Measurements from ENCODE around the gene ZBTB17.
"Not testable (repeated sequence)": the region's sequence is repeated elsewhere in the genome, so short reads cannot be mapped to it uniquely, and the experiment has no call there.

ZBTB17 gene

DNA sequence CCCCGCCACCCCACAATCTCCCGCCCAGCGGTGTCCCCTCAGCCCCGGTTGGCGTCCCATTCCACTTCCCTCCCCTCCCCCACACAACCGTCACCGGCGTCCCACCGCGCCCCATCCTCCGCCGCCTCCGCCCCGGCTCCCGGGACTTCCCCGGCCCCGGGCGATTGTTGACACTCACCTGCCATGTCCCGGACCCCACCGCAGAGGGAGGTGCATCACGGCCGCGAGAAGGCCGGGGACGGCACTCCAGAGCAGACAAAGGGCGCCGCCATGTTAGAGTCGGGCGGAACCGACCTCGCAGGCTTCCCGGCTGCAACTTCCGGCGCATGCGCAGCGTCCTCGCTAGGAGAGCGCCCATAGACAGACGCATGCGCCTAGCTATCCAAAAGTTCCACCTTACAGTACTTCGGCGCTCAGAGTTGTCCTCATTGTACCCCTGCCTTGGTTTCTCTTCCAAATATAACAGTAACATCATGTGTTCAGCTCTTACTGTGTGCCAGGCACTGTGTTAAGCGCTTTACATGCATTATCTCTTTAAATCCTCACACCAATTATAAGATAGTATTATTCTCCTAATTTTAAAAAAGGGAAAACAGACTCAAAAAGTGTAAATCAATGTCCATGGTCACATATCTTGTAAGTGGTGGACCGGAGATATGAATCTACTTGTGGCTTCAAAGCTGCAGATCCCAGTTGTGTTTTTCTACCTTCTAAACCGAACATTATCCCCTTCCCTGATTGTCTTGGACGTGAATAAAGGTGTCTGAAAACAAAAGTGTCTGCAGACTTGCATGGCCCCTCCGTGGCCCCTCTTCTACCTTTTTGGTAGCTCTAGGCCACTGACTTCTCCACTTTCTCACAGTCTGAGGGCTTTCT is at the start of gene ZBTB17:
Gene ZBTB17 (minus strand): TSS at position 297 of the 876 bp plus-strand sequence. CDS start 27,606 bp downstream, outside the sequence.
- DNase-seq, result peak; percentile 89 to 91

DNA sequence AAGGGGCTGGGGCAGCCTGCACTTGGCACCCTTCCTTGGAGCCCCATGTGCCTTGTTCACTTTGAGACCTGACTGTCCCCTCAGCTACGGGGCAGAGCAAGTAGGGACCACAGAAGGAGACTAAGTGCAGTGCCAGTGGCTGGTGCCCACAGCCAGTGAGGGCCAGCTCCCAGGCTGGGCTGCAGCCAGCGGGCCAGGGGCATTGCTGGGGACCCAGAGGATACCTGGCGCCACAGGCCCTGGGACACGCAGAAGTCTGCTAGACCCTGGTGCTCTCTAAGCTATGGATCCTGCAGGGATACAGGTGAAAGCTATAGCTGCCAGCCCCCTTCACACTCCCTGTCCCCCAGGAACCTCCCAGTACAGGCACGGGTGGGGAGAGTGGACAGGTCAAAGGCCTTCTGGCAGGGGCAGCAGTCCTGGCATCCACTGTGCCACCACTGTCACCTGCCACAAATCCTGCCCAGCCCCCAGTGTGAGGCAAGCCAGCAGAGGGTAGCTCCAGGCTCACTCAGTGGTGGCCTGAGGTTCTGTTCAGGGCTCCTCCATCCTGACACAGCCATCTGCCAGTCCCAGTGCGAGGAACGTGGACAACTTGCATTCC is 47.3 kb upstream of the ZBTB17 start:
- DNase-seq, result no peak

DNA sequence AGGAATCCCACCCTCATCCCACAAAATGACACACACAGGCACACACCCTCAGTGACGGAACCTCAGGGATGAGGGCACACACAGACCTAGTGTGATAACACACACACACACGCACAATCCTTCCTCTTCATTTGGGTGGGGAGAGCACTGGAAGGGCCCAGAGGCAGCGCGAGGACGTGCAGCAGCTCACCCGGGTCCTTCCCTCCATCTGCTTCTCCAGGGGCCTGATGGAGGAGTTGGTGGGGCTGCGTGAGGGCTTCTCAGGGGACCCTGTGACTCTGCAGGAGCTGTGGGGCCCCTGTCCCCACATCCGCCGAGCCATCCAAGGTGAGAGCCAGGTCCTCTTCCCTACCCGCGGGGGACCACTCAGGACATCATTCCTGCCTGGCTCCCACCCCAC is 46.5 kb upstream of the ZBTB17 start:
- no peak for DNase-seq

DNA sequence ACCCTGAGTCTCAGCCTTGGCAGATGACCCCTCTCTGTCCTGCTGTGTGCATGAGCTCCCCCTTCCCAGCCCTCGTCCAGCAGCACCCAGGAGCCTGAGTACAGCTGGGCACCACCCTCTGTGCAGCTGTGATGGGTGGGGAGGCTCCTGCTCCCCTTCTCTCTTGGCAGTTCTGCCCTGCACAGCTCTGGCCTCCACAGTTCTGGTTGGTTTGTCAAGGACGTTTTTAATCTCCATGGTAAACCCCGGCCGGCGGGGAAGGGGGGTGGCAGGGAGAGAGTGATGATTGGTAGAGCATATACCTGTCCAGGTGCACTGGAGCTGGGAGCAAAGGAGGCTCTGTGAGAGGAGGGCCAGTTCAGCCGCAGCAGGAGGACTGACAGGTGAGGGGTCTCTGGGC is 45.8 kb upstream of the ZBTB17 start, which contains the start of gene CLCNKA:
Gene CLCNKA (plus strand): TSS at position 356 of the 400 bp plus-strand sequence. CDS start 584 bp downstream, outside the sequence.
- DNase-seq, result no peak

DNA sequence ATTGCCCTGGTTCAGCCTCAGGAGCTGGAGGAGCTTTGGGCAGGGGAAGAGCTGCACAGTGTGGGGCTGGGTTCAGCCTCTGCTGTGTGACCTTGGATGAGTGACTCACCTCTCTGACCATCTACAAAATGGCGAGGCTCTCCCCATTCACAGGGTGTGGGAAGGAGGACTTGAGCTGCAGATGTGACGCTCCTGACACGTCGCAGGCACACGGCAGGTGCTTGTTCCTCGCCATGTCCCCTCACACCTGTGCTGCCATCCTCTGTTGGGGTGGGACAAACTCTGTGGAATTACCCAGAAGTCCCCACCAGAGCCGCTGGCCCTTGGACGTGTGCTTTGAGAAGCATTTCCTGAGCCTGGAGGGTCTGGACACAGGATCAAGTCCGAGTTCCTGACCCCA is 45.0 kb upstream of the ZBTB17 start:
- DNase-seq, result not testable (repeated sequence)

DNA sequence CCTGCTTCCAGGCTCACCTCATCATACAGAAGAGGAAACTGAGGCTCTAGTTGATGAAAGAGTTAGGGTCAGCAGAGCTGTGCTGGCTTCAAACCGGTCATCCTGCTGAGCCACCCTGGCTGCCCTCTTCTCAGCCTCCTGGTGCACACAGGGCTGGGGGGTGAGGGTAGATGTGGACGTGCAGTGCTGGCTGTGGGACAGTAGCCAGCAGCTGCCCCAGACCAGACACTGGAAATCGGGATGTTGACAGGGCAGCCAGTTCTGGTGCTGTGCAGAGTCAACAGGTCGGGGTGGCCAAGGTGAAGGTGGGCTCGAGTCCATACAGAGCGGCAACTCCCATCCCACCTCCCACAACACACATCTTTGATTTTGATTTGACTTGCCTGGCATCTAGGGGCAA is 44.4 kb upstream of the ZBTB17 start:
- no peak for DNase-seq

DNA sequence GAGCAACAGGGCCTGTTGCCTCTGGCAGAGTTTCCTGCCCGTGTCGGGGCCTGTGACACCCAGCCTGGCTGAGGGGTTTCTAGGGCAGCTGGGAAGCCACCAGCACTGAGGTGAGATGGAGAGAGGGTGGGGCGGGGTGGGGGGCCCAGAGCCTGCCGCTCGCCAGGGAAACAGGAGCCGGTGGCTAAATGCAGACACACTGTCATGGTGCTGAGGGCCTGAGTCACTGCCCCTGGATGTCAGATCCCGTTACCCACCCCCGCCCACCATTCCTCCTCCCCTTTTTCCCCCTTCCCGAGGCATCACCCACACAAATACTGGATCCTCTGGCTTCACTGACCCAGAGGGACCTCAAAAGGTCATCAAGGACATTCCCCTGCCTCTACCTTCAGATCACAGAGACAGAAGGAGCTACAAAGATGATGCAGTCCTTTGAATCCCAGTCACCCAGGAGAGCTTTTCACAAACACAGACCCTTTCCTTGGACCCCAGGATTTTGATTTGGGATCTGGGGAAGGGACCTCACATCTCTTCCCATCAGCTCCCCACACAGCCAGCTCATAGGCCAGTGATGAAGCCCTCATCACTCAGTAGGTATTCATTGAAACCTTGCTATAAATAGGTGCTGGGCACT is 43.9 kb upstream of the ZBTB17 start:
- no peak for DNase-seq

DNA sequence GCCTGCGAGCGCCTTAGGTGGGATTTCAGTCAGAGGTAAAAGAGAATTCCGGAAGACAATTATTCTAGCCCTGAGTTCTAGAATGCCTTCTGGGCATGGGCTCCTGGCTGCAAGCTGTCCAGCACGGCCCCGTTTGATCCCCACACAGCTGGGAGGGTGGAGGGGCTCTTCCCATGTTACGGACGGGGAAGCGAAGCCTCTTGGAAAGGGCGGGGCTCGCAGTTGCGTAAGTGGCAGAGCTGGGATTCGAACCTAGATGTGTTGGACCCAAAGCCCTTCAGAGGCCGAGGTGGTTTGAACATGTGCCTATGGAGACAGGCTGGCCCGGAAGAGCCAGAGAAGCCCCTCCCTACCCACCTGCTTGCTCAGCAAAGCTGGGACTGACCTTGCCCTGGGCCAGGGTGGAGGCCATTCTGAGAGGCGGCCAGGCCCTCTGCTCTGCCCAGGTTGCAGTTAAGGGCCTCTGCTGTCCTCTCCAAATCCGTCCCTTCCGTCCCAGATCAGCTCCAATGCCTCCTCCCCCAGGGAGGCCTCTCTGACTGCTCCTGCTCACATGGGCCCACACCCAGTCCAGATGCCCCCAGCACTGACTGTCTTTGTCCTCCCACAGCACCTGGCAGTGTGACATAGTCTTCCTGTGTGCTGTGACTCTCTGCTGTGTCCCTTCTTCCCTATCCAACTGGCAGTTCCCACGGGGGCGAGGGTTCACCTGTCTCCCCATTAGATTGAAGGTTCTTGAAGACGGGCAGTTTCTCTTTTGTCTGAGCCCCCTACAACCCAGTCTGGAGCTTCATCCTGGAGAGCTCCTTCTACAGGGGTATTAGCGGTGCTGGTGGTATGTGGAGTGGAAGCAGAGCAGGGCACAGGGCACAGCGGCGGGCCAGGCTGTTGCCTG is 43.1 kb upstream of the ZBTB17 start:
- DNase-seq, result no peak

DNA sequence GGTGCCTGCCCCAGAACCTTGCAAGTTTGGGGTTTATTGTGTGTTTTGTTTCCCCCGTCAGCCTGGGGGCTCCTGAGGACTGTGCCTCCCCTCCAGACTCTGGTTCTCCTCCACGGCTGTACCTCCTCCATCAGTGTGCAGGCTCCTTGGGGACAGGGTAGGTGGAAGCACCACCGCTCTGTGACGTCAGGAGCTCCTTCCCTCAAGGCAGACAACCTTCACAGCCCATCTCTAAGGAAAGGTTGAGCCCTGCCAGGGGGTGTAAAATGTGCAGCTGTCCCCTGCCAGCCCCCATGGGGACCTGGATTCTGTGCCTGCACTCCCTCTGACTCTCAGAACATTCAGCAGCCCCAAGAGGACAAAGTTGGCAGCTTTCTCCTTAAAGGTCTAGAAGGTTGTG is 42.4 kb upstream of the ZBTB17 start:
- DNase-seq, result no peak

DNA sequence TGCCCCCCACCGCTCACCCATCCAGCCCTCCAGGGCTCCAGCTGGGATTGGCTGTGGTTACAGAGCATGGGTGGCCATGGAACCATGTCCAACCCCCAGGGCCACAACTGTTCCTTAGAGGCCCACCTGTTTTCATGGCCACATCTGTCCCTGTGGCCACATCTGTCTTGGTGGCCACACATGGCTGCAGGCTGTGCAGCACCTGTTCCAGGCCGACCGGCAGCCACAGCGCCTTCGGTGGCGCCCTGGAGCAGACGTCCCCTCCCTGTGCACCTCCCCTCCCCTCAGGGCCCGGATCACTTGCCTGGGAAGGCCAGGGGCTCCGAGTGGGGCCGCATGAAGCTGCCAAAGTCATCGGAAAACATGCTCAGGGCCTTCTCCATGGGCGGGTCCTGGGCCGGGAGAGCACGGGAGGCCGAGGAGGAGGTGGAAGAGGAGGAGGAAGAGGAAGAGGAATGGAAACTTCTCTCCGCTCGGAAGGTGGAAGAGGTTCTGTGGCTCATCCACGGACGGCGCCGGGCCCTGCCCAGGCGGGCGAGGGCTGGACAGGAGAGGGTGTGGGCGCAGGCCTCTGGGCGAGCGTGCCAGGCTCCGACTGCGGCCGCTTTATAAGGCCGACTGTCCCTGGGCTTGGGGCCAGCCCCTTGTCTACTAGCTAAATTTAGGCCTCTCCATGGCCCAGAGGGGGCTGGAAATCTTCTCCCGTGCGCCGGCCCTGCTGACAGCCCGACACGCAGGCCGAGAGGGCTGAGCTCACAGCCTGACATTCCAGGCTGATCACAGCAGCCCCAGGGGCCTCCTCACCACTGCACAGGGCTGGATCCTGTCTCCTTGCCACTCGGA is 41.8 kb upstream of the ZBTB17 start, which contains the start of gene HSPB7:
Gene HSPB7 (minus strand): TSS at position 583 of the 843 bp plus-strand sequence. CDS start 80 bp downstream, at position 503.
- DNase-seq, result no peak

DNA sequence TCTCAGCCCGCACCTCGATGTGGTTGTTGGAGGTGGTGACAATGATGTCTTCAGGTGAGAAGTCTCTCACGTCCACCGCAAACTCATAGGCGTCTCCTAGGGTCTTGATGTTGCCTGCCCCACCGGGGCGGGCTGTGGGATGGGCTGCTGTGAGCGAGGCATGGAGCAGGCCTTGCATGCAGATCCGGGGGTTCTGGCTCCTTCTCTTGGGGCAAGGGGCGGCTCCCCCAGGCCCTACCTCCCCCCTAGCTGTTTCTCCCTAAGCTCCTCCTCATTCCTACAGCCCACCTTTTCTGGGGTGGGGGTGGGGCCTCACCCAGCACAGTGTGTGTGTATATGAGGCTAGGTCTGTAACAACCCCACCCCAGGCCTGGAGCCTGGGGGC is 41.2 kb upstream of the ZBTB17 start:
- no peak for DNase-seq

DNA sequence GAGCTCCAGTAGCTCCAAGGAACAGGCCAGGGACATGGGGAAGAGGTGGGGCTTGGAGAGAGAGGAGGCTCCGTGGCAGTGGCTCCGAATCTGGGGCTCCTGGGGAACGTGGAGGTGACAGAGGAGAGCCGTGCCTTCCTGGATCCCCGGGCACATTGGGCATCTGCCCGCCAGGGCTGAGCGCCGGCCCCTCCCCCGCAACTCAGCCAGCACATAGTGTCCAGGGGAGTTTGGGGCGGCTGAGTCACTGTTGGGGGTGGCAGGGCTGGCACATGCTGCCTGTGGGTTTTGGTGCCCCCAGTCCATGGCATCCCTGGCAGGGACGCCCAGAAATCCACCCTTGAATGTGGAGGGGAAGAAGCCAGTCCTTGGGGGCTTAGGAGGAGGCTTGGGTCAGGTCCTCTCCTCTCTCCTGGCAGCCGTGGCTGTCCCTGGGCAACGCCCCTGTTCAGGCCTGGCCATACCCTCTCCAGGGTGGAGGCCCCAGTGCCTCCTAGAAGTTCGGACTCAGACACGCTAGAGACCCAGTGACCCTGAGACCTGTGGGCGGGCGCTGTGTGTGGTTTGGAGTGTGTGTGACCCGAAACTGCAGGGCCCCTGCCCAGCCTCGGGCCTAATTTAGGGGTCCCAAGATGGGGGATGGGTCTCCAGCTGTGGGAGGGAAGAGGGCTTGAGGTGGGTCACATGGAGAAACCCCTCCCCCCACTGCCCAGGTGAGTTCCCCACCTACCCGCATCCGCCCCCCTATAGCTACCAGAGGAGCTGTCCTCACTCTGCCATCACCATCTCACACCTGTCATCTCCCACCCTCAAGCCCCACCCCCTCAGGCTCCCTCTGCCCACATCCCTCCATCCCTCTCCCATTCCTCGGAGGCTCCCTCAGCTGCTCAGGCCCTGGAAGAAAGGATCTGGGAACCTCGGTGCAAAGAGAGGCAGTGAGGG is 40.3 kb upstream of the ZBTB17 start:
- no peak for DNase-seq

DNA sequence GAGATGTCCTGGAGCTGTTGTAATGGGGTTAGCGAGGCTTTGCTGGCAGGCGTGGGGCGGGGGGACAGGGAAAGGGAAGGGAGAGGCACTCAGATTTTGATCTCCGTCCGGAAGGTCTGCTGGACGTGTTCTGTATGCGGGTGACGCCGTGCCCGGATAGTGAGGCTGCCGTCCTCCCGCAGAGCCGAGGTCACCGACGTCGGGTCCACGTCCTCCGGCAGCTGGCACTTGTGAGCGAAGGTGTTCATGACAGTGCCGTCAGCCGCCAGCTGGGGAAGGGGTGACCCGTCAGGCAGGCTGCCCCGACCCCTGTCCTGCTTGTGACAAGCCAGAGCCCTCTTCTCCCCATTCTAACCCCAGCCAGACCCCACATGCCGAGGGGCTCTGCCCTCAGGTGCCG is 39.6 kb upstream of the ZBTB17 start:
- DNase-seq, result no peak

DNA sequence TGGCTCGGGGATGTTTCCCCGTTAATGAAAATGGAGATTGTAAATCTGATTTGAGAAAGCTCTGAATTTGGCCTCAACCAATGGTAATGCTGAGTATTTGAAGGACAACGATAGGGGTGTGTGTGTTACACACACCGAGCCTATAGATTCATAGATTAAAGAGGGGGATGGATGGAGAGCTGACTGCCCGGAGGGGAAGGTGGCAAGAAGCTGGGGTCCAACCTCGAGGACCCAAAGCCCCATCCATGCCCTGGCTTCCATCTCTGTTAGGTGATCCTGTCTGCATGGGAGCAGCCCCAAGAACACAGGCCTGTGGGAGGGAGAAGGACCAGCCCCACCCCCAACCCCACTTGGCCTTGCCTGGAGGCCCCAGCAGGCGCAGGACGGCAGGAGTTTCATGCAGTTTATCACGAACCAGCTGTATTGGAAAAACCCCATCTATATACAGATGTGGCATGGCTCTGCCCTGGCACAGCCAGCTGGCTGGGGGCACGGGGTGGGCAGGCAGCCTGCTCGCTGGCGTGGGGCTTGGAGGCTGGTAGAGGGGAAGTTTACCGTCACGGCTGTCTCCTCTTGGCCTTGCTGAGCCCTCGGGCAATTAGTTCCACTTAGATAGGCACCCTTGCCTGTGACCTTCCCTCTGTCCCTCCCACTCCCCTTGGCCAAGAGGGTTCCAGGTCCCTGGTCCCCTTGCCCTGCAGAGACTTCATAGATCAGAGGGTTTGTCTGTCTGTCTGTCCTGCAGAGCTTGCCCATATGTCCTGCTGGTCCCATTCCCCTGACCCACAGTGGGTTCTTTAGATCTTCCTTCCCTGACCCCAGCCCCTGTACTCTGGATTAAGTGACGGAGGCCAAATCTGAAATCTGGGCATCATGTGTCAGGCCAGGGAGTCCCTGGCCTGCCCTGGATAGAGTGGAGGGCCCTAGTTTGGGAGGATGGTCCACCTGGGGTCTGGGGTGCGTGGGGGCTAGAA is 38.9 kb upstream of the ZBTB17 start:
- DNase-seq, result no peak

DNA sequence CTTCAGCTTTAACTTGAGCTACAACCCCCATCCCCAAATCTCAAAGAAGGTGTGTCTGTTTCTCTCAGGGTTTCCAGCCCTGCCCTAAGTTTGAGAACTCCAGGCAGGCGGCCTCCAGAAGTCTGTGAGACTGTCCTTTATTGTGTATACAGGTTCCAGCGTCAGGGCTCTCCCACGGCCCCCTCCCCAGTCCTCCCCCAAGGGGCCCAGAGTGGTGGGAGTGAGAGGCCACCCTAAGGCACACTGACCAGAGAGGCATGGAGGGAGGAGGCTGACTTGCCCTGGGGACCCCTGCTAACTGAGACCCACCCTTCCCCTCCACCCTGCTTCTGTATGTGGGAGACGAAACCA is 38.0 kb upstream of the ZBTB17 start:
- no peak for DNase-seq

DNA sequence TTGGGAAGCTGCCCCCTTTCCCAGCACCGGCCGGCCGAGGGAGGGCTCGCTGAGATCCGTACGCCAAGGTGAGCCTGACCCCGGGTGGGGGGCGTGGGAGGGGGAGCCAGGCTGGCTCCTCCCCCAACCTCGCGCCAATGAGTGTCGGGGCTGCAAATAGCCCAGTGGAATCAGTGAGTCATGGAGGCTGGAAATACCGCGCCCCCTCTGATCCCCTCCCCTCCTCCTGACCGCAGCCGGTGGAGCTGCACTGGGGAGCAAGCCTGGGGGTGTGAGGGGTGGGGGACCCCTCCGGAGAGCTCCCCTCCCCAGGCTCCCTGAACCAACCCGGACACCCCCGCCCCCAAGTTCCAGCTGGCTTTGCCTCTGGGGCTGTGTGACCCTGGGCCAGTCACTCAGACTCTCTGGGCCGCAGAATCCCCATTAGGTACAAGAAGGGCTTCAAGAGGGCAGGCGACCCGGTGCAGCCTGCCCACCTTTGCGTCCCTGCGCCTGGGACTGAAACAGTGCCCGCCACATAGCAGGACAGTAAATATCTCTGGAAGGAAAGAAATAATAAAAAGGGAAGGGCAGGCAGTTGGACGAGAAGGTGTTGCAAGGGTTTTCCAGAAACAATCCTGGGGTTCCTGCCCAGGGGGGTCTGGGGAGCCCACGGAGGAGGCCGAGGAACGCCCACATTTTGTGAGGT is 37.5 kb upstream of the ZBTB17 start:
- DNase-seq, result peak in 1 of 2 experiments; percentile 19

DNA sequence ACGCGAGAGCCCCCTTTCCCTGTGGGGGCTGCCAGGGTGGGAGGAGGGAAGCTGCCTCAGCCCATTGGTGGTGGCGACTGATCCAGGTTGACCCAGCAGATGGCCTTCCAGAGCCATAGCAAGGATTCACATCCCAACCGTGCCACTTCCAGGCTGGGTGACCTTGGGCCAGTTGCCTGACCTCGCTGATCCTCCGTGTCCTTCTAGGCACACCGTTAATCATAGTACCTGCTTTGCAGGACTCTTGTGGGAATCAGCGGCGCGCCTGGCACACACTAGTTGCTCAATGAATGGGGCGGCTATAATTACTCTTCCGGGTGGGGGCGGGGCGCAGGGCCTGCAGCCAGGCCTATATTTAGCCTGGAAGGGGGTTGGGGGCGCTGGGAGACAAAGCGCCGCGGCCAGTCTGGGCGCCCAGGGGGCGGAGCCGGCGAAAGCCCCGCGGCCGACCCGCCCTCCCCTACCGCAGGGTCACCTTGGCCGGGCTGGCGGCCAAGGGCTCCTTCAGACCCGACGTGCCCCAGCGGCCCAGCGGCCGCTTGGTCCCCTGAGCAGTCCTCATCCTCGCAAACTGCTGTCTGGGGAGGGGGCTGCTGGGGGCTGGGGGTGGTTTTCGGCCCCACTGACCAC is 36.8 kb upstream of the ZBTB17 start:
- DNase-seq, result peak; percentile 43 to 45

DNA sequence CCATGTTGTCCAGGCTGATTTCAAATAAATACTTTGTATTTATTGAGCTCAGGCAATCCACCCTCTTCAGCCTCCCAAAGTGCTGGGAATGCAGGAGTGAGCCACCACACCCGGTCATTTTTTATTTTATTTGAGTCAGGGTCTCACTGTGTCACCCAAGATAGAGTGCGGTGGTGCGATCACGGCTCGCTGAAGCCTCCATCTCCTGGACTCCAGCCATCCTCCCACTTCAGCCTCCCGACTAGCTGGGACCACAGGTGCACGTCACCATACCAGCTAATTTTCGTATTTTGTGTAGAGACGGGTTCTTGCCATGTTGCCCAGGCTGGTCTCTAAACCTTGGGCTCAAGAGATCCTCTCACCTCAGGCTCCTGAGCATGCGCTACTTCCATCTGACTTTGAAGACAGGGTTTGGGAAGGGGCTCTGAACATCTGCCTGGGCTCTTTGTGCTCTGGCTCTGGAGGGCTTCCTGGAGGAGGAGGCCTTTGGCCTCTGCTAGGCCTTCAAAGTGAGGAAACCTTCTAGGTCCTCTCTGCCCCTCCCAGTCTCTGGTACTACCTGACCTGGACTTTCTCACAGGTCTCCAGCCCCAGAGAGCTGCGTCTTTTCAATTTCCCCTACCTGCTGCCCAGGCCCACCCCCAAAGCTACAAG is 36.2 kb upstream of the ZBTB17 start:
- DNase-seq, result no peak

Measured in Kasumi-1 (cell line).